ENCODE data around the gene MVK.

- TF ChIP-seq CTCF (IDR thresholded peaks at IDR 0.05) (no peak), EP300 (IDR thresholded peaks at IDR 0.05; ENCODE audit: low read depth) (no peak), POLR2A (IDR thresholded peaks at IDR 0.05) (no peak)
Observed at GRCh38 chr12:109539508-109539907, 34.1 kb upstream of the MVK start.
